Stimulated activated CD8-positive, alpha-beta memory T cell treated with anti-CD3 and anti-CD28 coated beads, Interleukin-4, amount 100 ng/mL, for 48 hours (primary cell): ENCODE measurements around the gene ZNF559.

Experiments used
- DNase-seq: peaks from one replicate; pipeline ENCODE4 v3.0.0-alpha.2; 2020

The ZNF559 gene

DNA sequence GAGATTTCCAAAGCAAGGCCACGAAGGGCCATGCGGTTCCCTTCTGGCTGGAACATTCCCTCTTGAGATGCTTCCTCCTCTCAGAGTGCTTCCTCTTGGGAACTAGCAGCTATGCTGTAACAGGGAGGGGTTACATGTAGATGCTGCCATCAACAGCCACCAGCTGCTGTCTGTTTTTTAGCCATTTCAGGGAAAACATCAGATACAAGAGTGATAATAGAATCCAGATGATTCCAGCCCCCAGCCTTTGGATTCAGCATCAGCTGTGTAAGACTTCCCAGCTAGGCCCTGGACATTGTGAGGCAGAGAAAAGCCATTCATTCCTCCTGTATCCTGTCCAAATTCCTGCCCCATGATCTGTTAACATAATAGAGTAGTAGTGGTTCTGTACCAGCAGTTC, 30.7 kb downstream of the ZNF559 start:
- DNase-seq = no peak

DNA sequence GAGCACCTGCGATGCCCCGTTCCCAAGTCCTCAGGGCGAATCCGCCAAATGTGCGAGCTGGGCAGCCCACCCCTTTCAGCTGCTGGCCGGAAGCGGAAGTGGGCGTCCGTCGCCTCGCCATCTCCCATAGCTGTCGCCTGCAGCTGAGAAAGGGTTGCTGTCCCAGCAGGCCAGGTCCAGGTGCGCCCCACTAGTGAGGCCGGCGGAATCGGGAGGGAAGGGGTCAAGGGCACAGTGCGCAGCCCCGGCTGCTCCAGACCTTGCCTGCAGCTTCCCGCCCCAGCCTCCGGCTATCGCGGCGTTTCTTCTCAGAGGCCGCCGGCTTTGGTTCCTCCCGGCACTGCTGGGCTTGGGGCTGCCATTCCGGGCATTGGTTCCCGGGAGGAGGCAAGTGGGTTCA, 38.9 kb downstream of the ZNF559 start, which contains the start of gene ZNF177:
Gene ZNF177, plus strand, starts transcription at position 109 of the 400 bp plus-strand sequence. CDS start 15,299 bp downstream, outside the sequence.
- DNase-seq = peak; percentile 23

DNA sequence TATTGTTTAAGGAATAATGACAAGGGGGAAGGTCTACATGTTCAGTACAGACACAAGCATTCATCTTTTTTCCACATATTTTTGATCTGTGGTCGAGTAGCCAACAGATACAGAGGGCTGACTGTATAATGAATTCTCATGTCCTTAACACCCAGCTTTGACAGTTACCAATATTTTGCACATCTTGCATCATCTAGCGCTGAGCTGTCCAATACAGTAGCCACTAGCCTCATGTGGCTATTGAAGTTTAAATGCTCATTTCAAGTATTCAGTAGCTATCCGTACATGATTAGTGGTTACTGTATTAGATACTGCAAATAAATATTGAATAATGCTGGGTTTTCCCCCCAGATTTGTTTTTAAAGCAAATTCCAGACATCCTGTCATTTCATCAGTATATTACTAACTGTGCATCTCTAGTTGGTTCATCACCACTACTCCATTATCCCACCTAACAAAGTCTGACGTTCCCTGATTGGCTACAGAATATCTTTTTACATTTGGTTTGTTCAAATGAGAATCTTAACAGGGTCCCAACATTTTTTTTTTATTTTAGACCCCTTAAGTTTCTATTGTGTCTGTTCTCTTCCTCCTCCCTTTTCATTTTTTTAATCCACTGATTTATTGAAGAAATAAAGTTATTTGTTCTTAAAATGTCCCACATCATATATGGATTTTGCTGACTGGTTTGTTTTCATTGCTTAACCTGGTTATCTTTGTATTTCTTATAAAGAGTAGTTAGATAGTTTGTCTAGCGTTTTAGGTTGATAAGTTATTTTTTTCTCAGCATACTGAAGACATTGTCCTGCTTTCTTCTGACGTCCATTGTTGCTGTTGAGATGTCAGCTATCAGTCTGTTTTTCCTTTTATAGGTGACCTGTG, 47.0 kb downstream of the ZNF559 start:
- no peak for DNase-seq

GRCh38 chr19:9381361-9381785, 57.4 kb downstream of the ZNF559 start:
- no peak for DNase-seq
